ENCODE data around the gene SLCO1B3.
"Not testable (repeated sequence)": the region's sequence is repeated elsewhere in the genome, so short reads cannot be mapped to it uniquely, and the experiment has no call there.

Gene SLCO1B3

GRCh38 chr12:20810487-20810886 lies at the start of gene SLCO1B3:
Gene SLCO1B3, plus strand, starts transcription at chr12:20810705. Its CDS starts 5,034 bp downstream, at chr12:20815739.
- Histone ChIP-seq H3K36me3 (ENCODE audit: control insufficient read depth, insufficient read depth, low read length) (no peaks in the 10 kb centered on the region), H3K27me3 (ENCODE audit: control insufficient read depth, insufficient read depth, low read length) (no peaks in the 10 kb centered on the region)

GRCh38 chr12:20777420-20777819 lies 33.1 kb upstream of the SLCO1B3 start:
- H3K4me1 ChIP-seq (ENCODE audit: control insufficient read depth, insufficient read depth, low read length) = no peaks in the 10 kb centered on the region
- H3K9me3 ChIP-seq (ENCODE audit: control insufficient read depth, insufficient read depth, low read length) = no peaks in the 10 kb centered on the region
- no peak overlapping the region for H3K4me3 ChIP-seq (ENCODE audit: low read depth, low read length)
- H3K27me3 ChIP-seq (ENCODE audit: control insufficient read depth, insufficient read depth, low read length) = no peaks in the 10 kb centered on the region
- H3K36me3 ChIP-seq (ENCODE audit: control insufficient read depth, insufficient read depth, low read length) = no peaks in the 10 kb centered on the region
- no peak overlapping the region for H3K9ac ChIP-seq (ENCODE audit: low read depth, low read length)

More at GRCh38 chr12:20810487-20810886, at the start of gene SLCO1B3:
- Histone ChIP-seq H3K4me3 (ENCODE audit: low read depth, low read length) (no peak within 1 kb of the TSS), H3K4me1 (ENCODE audit: control insufficient read depth, insufficient read depth, low read length) (no peaks in the 10 kb centered on the region), H3K9ac (ENCODE audit: low read depth, low read length) (no peak within 1 kb of the TSS), H3K9me3 (ENCODE audit: control insufficient read depth, insufficient read depth, low read length) (no peaks in the 10 kb centered on the region)

GRCh38 chr12:20778969-20779368 lies 31.5 kb upstream of the SLCO1B3 start:
- no peaks in the 10 kb centered on the region for H3K4me1 ChIP-seq (ENCODE audit: control insufficient read depth, insufficient read depth, low read length)
- H3K27me3 ChIP-seq (ENCODE audit: control insufficient read depth, insufficient read depth, low read length) = no peaks in the 10 kb centered on the region
- no peak overlapping the region for H3K9ac ChIP-seq (ENCODE audit: low read depth, low read length)
- no peaks in the 10 kb centered on the region for H3K9me3 ChIP-seq (ENCODE audit: control insufficient read depth, insufficient read depth, low read length)
- no peaks in the 10 kb centered on the region for H3K36me3 ChIP-seq (ENCODE audit: control insufficient read depth, insufficient read depth, low read length)
- H3K4me3 ChIP-seq (ENCODE audit: low read depth, low read length) = no peak overlapping the region

GRCh38 chr12:20779971-20780370 lies 30.5 kb upstream of the SLCO1B3 start:
- H3K9me3 ChIP-seq (ENCODE audit: control insufficient read depth, insufficient read depth, low read length); H3K27me3 ChIP-seq (ENCODE audit: control insufficient read depth, insufficient read depth, low read length); H3K4me1 ChIP-seq (ENCODE audit: control insufficient read depth, insufficient read depth, low read length); H3K4me3 ChIP-seq (ENCODE audit: low read depth, low read length); H3K36me3 ChIP-seq (ENCODE audit: control insufficient read depth, insufficient read depth, low read length); H3K9ac ChIP-seq (ENCODE audit: low read depth, low read length): not testable (repeated sequence)

GRCh38 chr12:20783796-20784357 lies 26.6 kb upstream of the SLCO1B3 start:
- not testable (repeated sequence) for H3K4me3 ChIP-seq (ENCODE audit: low read depth, low read length); H3K27me3 ChIP-seq (ENCODE audit: control insufficient read depth, insufficient read depth, low read length); H3K4me1 ChIP-seq (ENCODE audit: control insufficient read depth, insufficient read depth, low read length); H3K36me3 ChIP-seq (ENCODE audit: control insufficient read depth, insufficient read depth, low read length); H3K9ac ChIP-seq (ENCODE audit: low read depth, low read length); H3K9me3 ChIP-seq (ENCODE audit: control insufficient read depth, insufficient read depth, low read length)

GRCh38 chr12:20792971-20793370 lies 17.5 kb upstream of the SLCO1B3 start:
- Histone ChIP-seq H3K4me1 (ENCODE audit: control insufficient read depth, insufficient read depth, low read length) (no peaks in the 10 kb centered on the region), H3K36me3 (ENCODE audit: control insufficient read depth, insufficient read depth, low read length) (no peaks in the 10 kb centered on the region), H3K27me3 (ENCODE audit: control insufficient read depth, insufficient read depth, low read length) (no peaks in the 10 kb centered on the region), H3K9ac (ENCODE audit: low read depth, low read length) (no peak overlapping the region), H3K9me3 (ENCODE audit: control insufficient read depth, insufficient read depth, low read length) (no peaks in the 10 kb centered on the region), H3K4me3 (ENCODE audit: low read depth, low read length) (no peak overlapping the region)

GRCh38 chr12:20798554-20798953 lies 12.0 kb upstream of the SLCO1B3 start:
- H3K9me3 ChIP-seq (ENCODE audit: control insufficient read depth, insufficient read depth, low read length) = no peaks in the 10 kb centered on the region
- H3K9ac ChIP-seq (ENCODE audit: low read depth, low read length) = no peak overlapping the region
- H3K4me1 ChIP-seq (ENCODE audit: control insufficient read depth, insufficient read depth, low read length) = no peaks in the 10 kb centered on the region
- no peak overlapping the region for H3K4me3 ChIP-seq (ENCODE audit: low read depth, low read length)
- H3K27me3 ChIP-seq (ENCODE audit: control insufficient read depth, insufficient read depth, low read length) = no peaks in the 10 kb centered on the region
- H3K36me3 ChIP-seq (ENCODE audit: control insufficient read depth, insufficient read depth, low read length) = no peaks in the 10 kb centered on the region

GRCh38 chr12:20800160-20800559 lies 10.3 kb upstream of the SLCO1B3 start:
- H3K4me3 ChIP-seq (ENCODE audit: low read depth, low read length) = no peak overlapping the region
- H3K4me1 ChIP-seq (ENCODE audit: control insufficient read depth, insufficient read depth, low read length) = no peaks in the 10 kb centered on the region
- H3K9ac ChIP-seq (ENCODE audit: low read depth, low read length) = no peak overlapping the region
- no peaks in the 10 kb centered on the region for H3K9me3 ChIP-seq (ENCODE audit: control insufficient read depth, insufficient read depth, low read length)
- no peaks in the 10 kb centered on the region for H3K36me3 ChIP-seq (ENCODE audit: control insufficient read depth, insufficient read depth, low read length)
- no peaks in the 10 kb centered on the region for H3K27me3 ChIP-seq (ENCODE audit: control insufficient read depth, insufficient read depth, low read length)

- no peaks in the 10 kb centered on the region for H3K36me3 ChIP-seq (ENCODE audit: control insufficient read depth, insufficient read depth, low read length)
- no peaks in the 10 kb centered on the region for H3K27me3 ChIP-seq (ENCODE audit: control insufficient read depth, insufficient read depth, low read length)
- no peak overlapping the region for H3K9ac ChIP-seq (ENCODE audit: low read depth, low read length)
- no peaks in the 10 kb centered on the region for H3K4me1 ChIP-seq (ENCODE audit: control insufficient read depth, insufficient read depth, low read length)
- no peaks in the 10 kb centered on the region for H3K9me3 ChIP-seq (ENCODE audit: control insufficient read depth, insufficient read depth, low read length)
- no peak overlapping the region for H3K4me3 ChIP-seq (ENCODE audit: low read depth, low read length)
These were observed 9.5 kb upstream of the SLCO1B3 start for GRCh38 chr12:20801035-20801434.

- Histone ChIP-seq H3K27me3 (ENCODE audit: control insufficient read depth, insufficient read depth, low read length) (no peaks in the 10 kb centered on the region), H3K9me3 (ENCODE audit: control insufficient read depth, insufficient read depth, low read length) (no peaks in the 10 kb centered on the region), H3K4me1 (ENCODE audit: control insufficient read depth, insufficient read depth, low read length) (no peaks in the 10 kb centered on the region), H3K4me3 (ENCODE audit: low read depth, low read length) (no peak overlapping the region), H3K36me3 (ENCODE audit: control insufficient read depth, insufficient read depth, low read length) (no peaks in the 10 kb centered on the region), H3K9ac (ENCODE audit: low read depth, low read length) (no peak overlapping the region)
These were observed 4.6 kb upstream of the SLCO1B3 start for GRCh38 chr12:20805921-20806320.

GRCh38 chr12:20807192-20808080 lies 3.1 kb upstream of the SLCO1B3 start:
- no peaks in the 10 kb centered on the region for H3K9me3 ChIP-seq (ENCODE audit: control insufficient read depth, insufficient read depth, low read length)
- no peak overlapping the region for H3K4me3 ChIP-seq (ENCODE audit: low read depth, low read length)
- no peaks in the 10 kb centered on the region for H3K4me1 ChIP-seq (ENCODE audit: control insufficient read depth, insufficient read depth, low read length)
- H3K27me3 ChIP-seq (ENCODE audit: control insufficient read depth, insufficient read depth, low read length) = no peaks in the 10 kb centered on the region
- no peak overlapping the region for H3K9ac ChIP-seq (ENCODE audit: low read depth, low read length)
- H3K36me3 ChIP-seq (ENCODE audit: control insufficient read depth, insufficient read depth, low read length) = no peaks in the 10 kb centered on the region

- H3K4me1 ChIP-seq (ENCODE audit: control insufficient read depth, insufficient read depth, low read length) = no peaks in the 10 kb centered on the region
- H3K9ac ChIP-seq (ENCODE audit: low read depth, low read length) = no peak overlapping the region
- no peaks in the 10 kb centered on the region for H3K27me3 ChIP-seq (ENCODE audit: control insufficient read depth, insufficient read depth, low read length)
- no peaks in the 10 kb centered on the region for H3K9me3 ChIP-seq (ENCODE audit: control insufficient read depth, insufficient read depth, low read length)
- no peaks in the 10 kb centered on the region for H3K36me3 ChIP-seq (ENCODE audit: control insufficient read depth, insufficient read depth, low read length)
- no peak overlapping the region for H3K4me3 ChIP-seq (ENCODE audit: low read depth, low read length)
These were observed 2.0 kb upstream of the SLCO1B3 start for GRCh38 chr12:20808521-20808920.

Data from iPS-15b (cell line).